Upper lobe of right lung (tissue), 1 donor: ENCODE results near the gene TOM1. TPM values are rescaled to one million over a fixed set of nuclear protein-coding genes. Genes with fewer than 3 reads are reported as not detected.
"Not testable (repeated sequence)": the region's sequence is repeated elsewhere in the genome, so short reads cannot be mapped to it uniquely, and the experiment has no call there.

Experiments used
- ATAC-seq: fragments of 200-7000 bp; cut with Tn5 transposase; one replicate; pipeline ENCODE4 v1.9.1; 2020; ENCODE audit warnings: mild to moderate bottlenecking, moderate library complexity
- DNase-seq: peaks from one replicate; pipeline ENCODE4 v3.0.0-alpha.2; 2020
- H3K27ac ChIP-seq: fragments of 200-600 bp; one replicate; pipeline ENCODE4 v1.8.0; 2022
- H3K27me3 ChIP-seq: fragments of 200-600 bp; one replicate; pipeline ENCODE4 v1.8.0; 2022; ENCODE audit warnings: mild to moderate bottlenecking
- H3K36me3 ChIP-seq: fragments of 200-600 bp; one replicate; pipeline ENCODE4 v1.8.0; 2022
- H3K4me1 ChIP-seq: fragments of 200-600 bp; one replicate; pipeline ENCODE4 v1.8.0; 2022
- H3K4me3 ChIP-seq: fragments of 200-600 bp; one replicate; pipeline ENCODE4 v1.8.0; 2022; ENCODE audit warnings: mild to moderate bottlenecking
- H3K9me3 ChIP-seq: fragments of 200-600 bp; one replicate; pipeline ENCODE4 v1.8.0; 2022
- intact Hi-C: fragments of 100-400 bp; cut with DNase I; formaldehyde crosslinking; loops from one replicate; pipeline ENCODE4 v1.11.0; 2022
- total RNA-seq: library from RNA; stranded (reverse); fragmentation: NEBNext Ultra II Directional; extraction: Animal tissue kit (Norgen Biotek cat#: 25700); gene quantifications from one replicate; pipeline ENCODE4 v1.2.1, GENCODE V29; 2021
- TF ChIP-seq, protein P1 (sequence below): fragments of 200-600 bp; IDR thresholded peaks from one replicate; pipeline ENCODE4 v1.8.0; 2022; ENCODE audit warnings: antibody characterized with exemption
- donor health status: DM: no; HTN: yes; CAD: no; lungs with severe emphysema.

Gene TOM1
- total RNA-seq, 1 donor from 2014 or later: 101 TPM

GRCh38 chr22:35354068-35354467 is 54.4 kb downstream of the TOM1 start:
- Histone ChIP-seq H3K27me3 (no peaks in the 10 kb centered on the region), H3K9me3 (no peaks in the 10 kb centered on the region), H3K36me3 (no peaks in the 10 kb centered on the region), H3K27ac (peak overlapping the region; percentile 55), H3K4me3 (no peak overlapping the region), H3K4me1 (peaks cover 20% of the 10 kb centered on the region)
- ATAC-seq (no peak), DNase-seq (no peak)
- TF ChIP-seq, protein P1, sequence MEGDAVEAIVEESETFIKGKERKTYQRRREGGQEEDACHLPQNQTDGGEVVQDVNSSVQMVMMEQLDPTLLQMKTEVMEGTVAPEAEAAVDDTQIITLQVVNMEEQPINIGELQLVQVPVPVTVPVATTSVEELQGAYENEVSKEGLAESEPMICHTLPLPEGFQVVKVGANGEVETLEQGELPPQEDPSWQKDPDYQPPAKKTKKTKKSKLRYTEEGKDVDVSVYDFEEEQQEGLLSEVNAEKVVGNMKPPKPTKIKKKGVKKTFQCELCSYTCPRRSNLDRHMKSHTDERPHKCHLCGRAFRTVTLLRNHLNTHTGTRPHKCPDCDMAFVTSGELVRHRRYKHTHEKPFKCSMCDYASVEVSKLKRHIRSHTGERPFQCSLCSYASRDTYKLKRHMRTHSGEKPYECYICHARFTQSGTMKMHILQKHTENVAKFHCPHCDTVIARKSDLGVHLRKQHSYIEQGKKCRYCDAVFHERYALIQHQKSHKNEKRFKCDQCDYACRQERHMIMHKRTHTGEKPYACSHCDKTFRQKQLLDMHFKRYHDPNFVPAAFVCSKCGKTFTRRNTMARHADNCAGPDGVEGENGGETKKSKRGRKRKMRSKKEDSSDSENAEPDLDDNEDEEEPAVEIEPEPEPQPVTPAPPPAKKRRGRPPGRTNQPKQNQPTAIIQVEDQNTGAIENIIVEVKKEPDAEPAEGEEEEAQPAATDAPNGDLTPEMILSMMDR: no peak
- intact Hi-C loops: loop anchor here (10.0 kb wide), 1 partner anchor 231 kb away; no protein-coding TSS in a partner anchor

- H3K36me3 ChIP-seq: no peaks in the 10 kb centered on the region
- H3K27ac ChIP-seq: no peak overlapping the region
- no peaks in the 10 kb centered on the region for H3K4me1 ChIP-seq
- no peak for ATAC-seq
- intact Hi-C loops: loop anchor here (10.0 kb wide), 1 partner anchor 227 kb away; no protein-coding TSS in a partner anchor
- H3K4me3 ChIP-seq: no peak overlapping the region
- H3K9me3 ChIP-seq: no peaks in the 10 kb centered on the region
- no peaks in the 10 kb centered on the region for H3K27me3 ChIP-seq
- no peak for DNase-seq
- TF ChIP-seq, protein P1: no peak
Measured at GRCh38 chr22:35357883-35358621, 58.4 kb downstream of the TOM1 start.

DNA sequence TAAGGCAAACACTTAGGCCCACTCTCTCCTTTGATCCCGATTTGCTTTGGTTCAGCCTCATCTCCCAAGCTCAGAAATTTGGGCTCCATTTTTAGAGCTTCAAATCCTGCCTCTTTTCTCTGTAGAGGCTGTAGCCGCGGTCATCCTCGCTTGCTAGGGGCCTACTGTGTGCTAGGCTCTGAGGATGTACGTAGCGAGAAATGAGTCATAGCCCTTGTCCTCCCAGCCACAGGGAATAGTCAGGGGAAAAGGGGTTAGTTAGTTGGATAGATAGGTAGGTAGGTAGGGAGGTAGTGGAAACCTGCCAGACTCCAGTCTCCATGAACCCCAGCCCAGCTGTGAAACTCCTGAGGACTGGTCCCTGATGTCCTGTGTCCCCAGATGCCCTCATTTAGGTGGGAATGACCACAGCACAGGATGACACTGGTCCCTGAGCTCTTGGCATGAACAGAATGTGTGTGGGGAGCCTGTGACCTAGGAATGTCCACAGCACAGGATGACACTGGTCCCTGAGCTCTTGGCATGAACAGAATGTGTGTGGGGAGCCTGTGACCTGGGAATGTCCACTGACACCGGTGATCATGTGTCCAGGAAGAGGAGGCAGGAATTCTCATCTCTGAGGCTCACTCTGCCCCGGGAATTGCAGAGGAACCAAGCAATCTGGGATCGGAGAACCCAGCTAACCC is 59.8 kb downstream of the TOM1 start:
- H3K27me3 ChIP-seq: no peaks in the 10 kb centered on the region
- TF ChIP-seq, protein P1: no peak
- H3K27ac ChIP-seq: no peak overlapping the region
- ATAC-seq: no peak
- intact Hi-C loops: loop anchor here (10.0 kb wide), 1 partner anchor 225 kb away; no protein-coding TSS in a partner anchor
- no peaks in the 10 kb centered on the region for H3K9me3 ChIP-seq
- H3K4me3 ChIP-seq: no peak overlapping the region
- no peaks in the 10 kb centered on the region for H3K4me1 ChIP-seq
- H3K36me3 ChIP-seq: no peaks in the 10 kb centered on the region
- no peak for DNase-seq

- no peaks in the 10 kb centered on the region for H3K36me3 ChIP-seq
- no peaks in the 10 kb centered on the region for H3K4me1 ChIP-seq
- DNase-seq (no peak), ATAC-seq (no peak)
- no peak overlapping the region for H3K4me3 ChIP-seq
- TF ChIP-seq, protein P1: no peak
- H3K27ac ChIP-seq: no peak overlapping the region
- no peaks in the 10 kb centered on the region for H3K9me3 ChIP-seq
- no peaks in the 10 kb centered on the region for H3K27me3 ChIP-seq
- intact Hi-C loops: no loop called here
Measured at GRCh38 chr22:35361001-35361558, 61.4 kb downstream of the TOM1 start.

- H3K27ac ChIP-seq: no peak overlapping the region
Measured at GRCh38 chr22:35363566-35364086, 63.9 kb downstream of the TOM1 start.

GRCh38 chr22:35364230-35364629 is 64.5 kb downstream of the TOM1 start:
- intact Hi-C loops, H3K4me3 ChIP-seq, DNase-seq, H3K36me3 ChIP-seq, H3K9me3 ChIP-seq, H3K27me3 ChIP-seq, H3K4me1 ChIP-seq, H3K27ac ChIP-seq: not testable (repeated sequence)
- ATAC-seq: peak; percentile 68

More at GRCh38 chr22:35363566-35364086, 63.9 kb downstream of the TOM1 start:
- TF ChIP-seq, protein P1: no peak
- no peaks in the 10 kb centered on the region for H3K27me3 ChIP-seq
- DNase-seq: no peak
- H3K4me3 ChIP-seq: no peak overlapping the region
- intact Hi-C loops: no loop called here
- peaks cover 4% of the 10 kb centered on the region for H3K4me1 ChIP-seq
- H3K36me3 ChIP-seq: no peaks in the 10 kb centered on the region
- ATAC-seq: no peak
- no peaks in the 10 kb centered on the region for H3K9me3 ChIP-seq
